ENCODE measurements around the gene HYAL3. TPM values are rescaled to one million over a fixed set of nuclear protein-coding genes. Genes with fewer than 3 reads are reported as not detected.

HYAL3 gene
- polyA plus RNA-seq, 3 donors: 3.4 to 5.8 (median 4.9) TPM

GRCh38 chr3:50243543-50243895, 55.7 kb downstream of the HYAL3 start:
- TF ChIP-seq CTCF (IDR thresholded peaks at IDR 0.05): no peak
- Histone ChIP-seq H3K79me2 (ENCODE audit: insufficient read depth, low read length) (peaks cover 100% of the 10 kb centered on the region), H3K4me1 (ENCODE audit: control insufficient read depth in 1 of 2, insufficient read depth in 2 of 2, low read length in 2 of 2) (peaks cover 99 to 100% of the 10 kb centered on the region in 2 donors), H3K9ac (ENCODE audit: insufficient read depth, low read length, poor library complexity, severe bottlenecking) (peak overlapping the region; percentile 97), H2AFZ (ENCODE audit: insufficient read depth, low read depth, low read length, poor library complexity, severe bottlenecking) (no peak overlapping the region), H3K4me3 (replicated peaks in 1 of 3; ENCODE audit: low read depth in 2 of 3, low read length in 3 of 3) (peak overlapping the region in 2 of 3 experiments; percentile 38 to 73), H3K27ac (ENCODE audit: low read depth in 1 of 2, low read length in 2 of 2) (peak overlapping the region; percentile 98 to 100), H3K9me3 (replicated peaks in 1 of 2; ENCODE audit: control insufficient read depth in 1 of 2, insufficient read depth in 1 of 2, low read length in 2 of 2) (no peaks in the 10 kb centered on the region), H4K20me1 (ENCODE audit: insufficient read depth, low read length) (peaks cover 92% of the 10 kb centered on the region), H3K36me3 (replicated peaks in 1 of 2; ENCODE audit: control insufficient read depth in 1 of 2, insufficient read depth in 2 of 2, low read length in 2 of 2) (peaks cover 37 to 39% of the 10 kb centered on the region in 2 donors), H3K27me3 (ENCODE audit: control insufficient read depth in 2 of 2, insufficient read depth in 2 of 2, low read length in 2 of 2) (no peaks in the 10 kb centered on the region), H3K4me2 (replicated peaks; ENCODE audit: extremely low read depth, low read length, poor library complexity, severe bottlenecking) (peak overlapping the region; percentile 77)
- peak overlapping the region; percentile 96 to 98 (median 98) for H3K27ac Mint-ChIP-seq
- DNase-seq: no peak
- H3K27me3 Mint-ChIP-seq (ENCODE audit: low read depth in 3 of 3): peaks cover 0 to 3% (median 0%) of the 10 kb centered on the region in 3 donors
- peak overlapping the region; percentile 70 to 84 for H3K4me3 Mint-ChIP-seq
- peaks cover 38 to 80% of the 10 kb centered on the region in 2 donors for H3K36me3 Mint-ChIP-seq
- intact Hi-C loops (cut with micrococcal nuclease): loop anchor here in 1 of 2 donors (1.0 kb wide), 1 partner anchor 9 kb away; no protein-coding TSS in a partner anchor
- peaks cover 0 to 2% (median 0%) of the 10 kb centered on the region in 7 donors for H3K9me3 Mint-ChIP-seq
- H3K4me1 Mint-ChIP-seq: peaks cover 98% of the 10 kb centered on the region
- WGBS (ENCODE audit: insufficient coverage): 84% methylated on average over 4 of the region's 4 CpGs

GRCh38 chr3:50242851-50243542, 56.2 kb downstream of the HYAL3 start:
- WGBS (ENCODE audit: insufficient coverage): under 1% methylated on average over 13 of the region's 14 CpGs
- peaks cover 32 to 34% of the 10 kb centered on the region in 2 donors for H3K36me3 ChIP-seq (replicated peaks in 1 of 2; ENCODE audit: control insufficient read depth in 1 of 2, insufficient read depth in 2 of 2, low read length in 2 of 2)
- Mint-ChIP-seq H3K27me3 (ENCODE audit: low read depth in 3 of 3) (peaks cover 0 to 3% (median 1%) of the 10 kb centered on the region in 3 donors), H3K4me1 (peaks cover 95% of the 10 kb centered on the region), H3K9me3 (peaks cover 0 to 2% (median 0%) of the 10 kb centered on the region in 7 donors), H3K4me3 (peak overlapping the region; percentile 70 to 84), H3K36me3 (peaks cover 36 to 78% of the 10 kb centered on the region in 2 donors), H3K27ac (peak overlapping the region; percentile 96 to 98 (median 98))
- peak; percentile 94 to 96 (median 94) for DNase-seq
- no peaks in the 10 kb centered on the region for H3K9me3 ChIP-seq (replicated peaks in 1 of 2; ENCODE audit: control insufficient read depth in 1 of 2, insufficient read depth in 1 of 2, low read length in 2 of 2)
- peak overlapping the region; percentile 30 to 73 (median 38) for H3K4me3 ChIP-seq (replicated peaks in 1 of 3; ENCODE audit: low read depth in 2 of 3, low read length in 3 of 3)
- peak overlapping the region; percentile 98 to 100 for H3K27ac ChIP-seq (ENCODE audit: low read depth in 1 of 2, low read length in 2 of 2)
- peaks cover 98 to 100% of the 10 kb centered on the region in 2 donors for H3K4me1 ChIP-seq (ENCODE audit: control insufficient read depth in 1 of 2, insufficient read depth in 2 of 2, low read length in 2 of 2)
- intact Hi-C loops (cut with micrococcal nuclease): loop anchor here in 1 of 2 donors (1.0 kb wide), 1 partner anchor 9 kb away; no protein-coding TSS in a partner anchor
- no peaks in the 10 kb centered on the region for H3K27me3 ChIP-seq (ENCODE audit: control insufficient read depth in 2 of 2, insufficient read depth in 2 of 2, low read length in 2 of 2)
- H2AFZ ChIP-seq (ENCODE audit: insufficient read depth, low read depth, low read length, poor library complexity, severe bottlenecking): no peak overlapping the region
- peaks cover 92% of the 10 kb centered on the region for H4K20me1 ChIP-seq (ENCODE audit: insufficient read depth, low read length)
- H3K79me2 ChIP-seq (ENCODE audit: insufficient read depth, low read length): peaks cover 100% of the 10 kb centered on the region
- H3K9ac ChIP-seq (ENCODE audit: insufficient read depth, low read length, poor library complexity, severe bottlenecking): peak overlapping the region; percentile 97
- H3K4me2 ChIP-seq (replicated peaks; ENCODE audit: extremely low read depth, low read length, poor library complexity, severe bottlenecking): peak overlapping the region; percentile 77
- TF ChIP-seq CTCF (IDR thresholded peaks at IDR 0.05): no peak

Other genes starting within 250 kb of the HYAL3 start
- 100 to 1,000 TPM in 1 of 3 donors, 10 to 100 TPM in 1, 1 to 10 TPM in 1; 9.7 to 332 (median 18.5) TPM for gene RBM5, start 210.5 kb downstream of the HYAL3 start, polyA plus RNA-seq
- gene SEMA3F, start 144.1 kb downstream of the HYAL3 start, polyA plus RNA-seq: under 1 TPM in 1 of 3 donors, not detected in 2; 0.01 TPM
- not detected for gene GNAT1, start 107.8 kb downstream of the HYAL3 start, polyA plus RNA-seq
- gene SLC38A3, start 94.1 kb downstream of the HYAL3 start, polyA plus RNA-seq: not detected
- gene GNAI2, start 63.2 kb downstream of the HYAL3 start, polyA plus RNA-seq: 1,000 to 10,000 TPM in 2 of 3 donors, 100 to 1,000 TPM in 1; 914 to 1,492 (median 1,165) TPM
- gene SEMA3B, start 30.3 kb downstream of the HYAL3 start, polyA plus RNA-seq: under 1 TPM in 1 of 3 donors, not detected in 2; 0.56 TPM
- not detected for gene LSMEM2, start 20.3 kb downstream of the HYAL3 start, polyA plus RNA-seq
- 10 to 100 TPM; 17.1 to 35.1 (median 23.3) TPM for gene IFRD2, start 7.0 kb downstream of the HYAL3 start, polyA plus RNA-seq
- 10 to 100 TPM in 1 of 3 donors, 1 to 10 TPM in 2; 2.3 to 21.3 (median 4.6) TPM for gene NAA80, start within 50 bp of the HYAL3 start, polyA plus RNA-seq
- gene HYAL1, start 4.2 kb upstream of the HYAL3 start, polyA plus RNA-seq: under 1 TPM in 1 of 3 donors, not detected in 2; 0.57 TPM
- 10 to 100 TPM; 18.3 to 25.8 (median 18.9) TPM for gene HYAL2, start 23.3 kb upstream of the HYAL3 start, polyA plus RNA-seq
- 10 to 100 TPM; 22.6 to 55.7 (median 47.0) TPM for gene TUSC2, start 28.8 kb upstream of the HYAL3 start, polyA plus RNA-seq
- 100 to 1,000 TPM in 1 of 3 donors, 10 to 100 TPM in 2; 16.0 to 229 (median 24.0) TPM for gene RASSF1, start 41.4 kb upstream of the HYAL3 start, polyA plus RNA-seq
- gene ZMYND10, start 46.3 kb upstream of the HYAL3 start, polyA plus RNA-seq: 1 to 10 TPM in 1 of 3 donors, under 1 TPM in 2; 0.12 to 1.7 (median 0.19) TPM
- gene NPRL2, start 51.4 kb upstream of the HYAL3 start, polyA plus RNA-seq: 10 to 100 TPM; 20.9 to 37.9 (median 23.5) TPM
- 10 to 100 TPM; 78.9 to 94.0 (median 82.5) TPM for gene CYB561D2, start 51.5 kb upstream of the HYAL3 start, polyA plus RNA-seq
- 10 to 100 TPM; 14.5 to 36.2 (median 32.9) TPM for gene TMEM115, start 60.1 kb upstream of the HYAL3 start, polyA plus RNA-seq
- gene CACNA2D2, start 204.2 kb upstream of the HYAL3 start, polyA plus RNA-seq: under 1 TPM in 2 of 3 donors, not detected in 1; 0.09 to 0.16 TPM

Data from CD14-positive monocyte (primary cell).